ENCODE data around the gene CLEC2A. TPM values are rescaled to one million over a fixed set of nuclear protein-coding genes. Genes with fewer than 3 reads are reported as not detected.

The CLEC2A gene
- total RNA-seq, 1 experiment from 2014 or later: not detected

DNA sequence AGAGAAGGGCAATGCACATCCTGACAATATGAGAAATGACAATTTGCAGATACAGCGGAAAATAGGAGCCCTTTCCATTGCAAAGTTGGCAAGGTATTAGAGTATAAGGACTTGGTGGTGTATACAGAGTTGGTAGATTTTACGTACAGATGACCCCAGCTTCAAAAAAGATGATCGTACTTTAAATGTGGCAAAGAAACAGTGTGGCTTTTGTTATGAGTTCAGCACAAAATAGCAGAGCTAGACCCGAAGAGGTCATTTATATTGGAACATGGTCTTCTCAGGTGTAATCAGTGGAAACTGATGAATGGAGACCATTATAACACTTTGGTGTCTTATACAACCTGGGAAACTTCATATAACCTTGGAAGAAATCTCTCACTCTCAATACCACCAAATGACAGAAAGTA, 65.3 kb downstream of the CLEC2A start (continued):
- TF ChIP-seq, protein P1, sequence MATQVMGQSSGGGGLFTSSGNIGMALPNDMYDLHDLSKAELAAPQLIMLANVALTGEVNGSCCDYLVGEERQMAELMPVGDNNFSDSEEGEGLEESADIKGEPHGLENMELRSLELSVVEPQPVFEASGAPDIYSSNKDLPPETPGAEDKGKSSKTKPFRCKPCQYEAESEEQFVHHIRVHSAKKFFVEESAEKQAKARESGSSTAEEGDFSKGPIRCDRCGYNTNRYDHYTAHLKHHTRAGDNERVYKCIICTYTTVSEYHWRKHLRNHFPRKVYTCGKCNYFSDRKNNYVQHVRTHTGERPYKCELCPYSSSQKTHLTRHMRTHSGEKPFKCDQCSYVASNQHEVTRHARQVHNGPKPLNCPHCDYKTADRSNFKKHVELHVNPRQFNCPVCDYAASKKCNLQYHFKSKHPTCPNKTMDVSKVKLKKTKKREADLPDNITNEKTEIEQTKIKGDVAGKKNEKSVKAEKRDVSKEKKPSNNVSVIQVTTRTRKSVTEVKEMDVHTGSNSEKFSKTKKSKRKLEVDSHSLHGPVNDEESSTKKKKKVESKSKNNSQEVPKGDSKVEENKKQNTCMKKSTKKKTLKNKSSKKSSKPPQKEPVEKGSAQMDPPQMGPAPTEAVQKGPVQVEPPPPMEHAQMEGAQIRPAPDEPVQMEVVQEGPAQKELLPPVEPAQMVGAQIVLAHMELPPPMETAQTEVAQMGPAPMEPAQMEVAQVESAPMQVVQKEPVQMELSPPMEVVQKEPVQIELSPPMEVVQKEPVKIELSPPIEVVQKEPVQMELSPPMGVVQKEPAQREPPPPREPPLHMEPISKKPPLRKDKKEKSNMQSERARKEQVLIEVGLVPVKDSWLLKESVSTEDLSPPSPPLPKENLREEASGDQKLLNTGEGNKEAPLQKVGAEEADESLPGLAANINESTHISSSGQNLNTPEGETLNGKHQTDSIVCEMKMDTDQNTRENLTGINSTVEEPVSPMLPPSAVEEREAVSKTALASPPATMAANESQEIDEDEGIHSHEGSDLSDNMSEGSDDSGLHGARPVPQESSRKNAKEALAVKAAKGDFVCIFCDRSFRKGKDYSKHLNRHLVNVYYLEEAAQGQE (IDR thresholded peaks at IDR 0.05; ENCODE audit: low read depth): no peak
- TF ChIP-seq RAD21 (IDR thresholded peaks at IDR 0.05; ENCODE audit: low read depth): no peak

GRCh38 chr12:9864913-9865675, 67.1 kb downstream of the CLEC2A start:
- BruUV-seq (replicated peaks): no TSS peak
- ATAC-seq (no peak), DNase-seq (ENCODE audit: low read depth, low spot score) (no peak)
- Histone ChIP-seq H4K20me1 (ENCODE audit: insufficient read depth) (no peaks in the 10 kb centered on the region), H3K9me3 (ENCODE audit: control insufficient read depth in 1 of 2, insufficient read depth in 1 of 2, low read depth in 1 of 2, low read length in 2 of 2) (no peaks in the 10 kb centered on the region), H2AFZ (ENCODE audit: low read depth, low read length, poor library complexity, severe bottlenecking) (no peak overlapping the region), H3K4me2 (ENCODE audit: low read length) (no peak overlapping the region), H3K9ac (ENCODE audit: low read length) (no peak overlapping the region), H3K4me3 (replicated peaks in 1 of 2; ENCODE audit: low read depth in 1 of 2, low read length in 2 of 2) (no peak overlapping the region), H3K27me3 (ENCODE audit: insufficient read depth, low read length) (peaks cover 33% of the 10 kb centered on the region), H3K4me1 (ENCODE audit: control insufficient read depth in 1 of 2, insufficient read depth in 2 of 2, low read length in 2 of 2) (no peaks in the 10 kb centered on the region), H3K36me3 (ENCODE audit: control insufficient read depth in 1 of 2, insufficient read depth in 2 of 2, low read length in 2 of 2) (no peaks in the 10 kb centered on the region), H3K27ac (ENCODE audit: low read depth, low read length) (no peak overlapping the region), H3K79me2 (ENCODE audit: insufficient read depth, low read length) (no peaks in the 10 kb centered on the region), H3K9me2 (ENCODE audit: insufficient read depth) (no peaks in the 10 kb centered on the region)
- ChIA-PET CTCF (no interaction called here), RAD21 (ENCODE audit: low non-redundant PET in 1 of 2, low total read pairs in 2 of 2, uncharacterized antibody in 2 of 2, unreplicated experiment in 2 of 2) (no interaction called here), POLR2A (no interaction called here)
- intact Hi-C loops (cut with micrococcal nuclease): no loop called here
- TF ChIP-seq ZBTB33 (IDR thresholded peaks at IDR 0.05; ENCODE audit: extremely low read depth, insufficient replicate concordance, low read length): no peak
- no peak for TF ChIP-seq YY1 (IDR thresholded peaks at IDR 0.05; ENCODE audit: extremely low read depth, insufficient replicate concordance, low read depth, low read length)
- TF ChIP-seq CBX3 (IDR thresholded peaks at IDR 0.05; ENCODE audit: low read depth): no peak
- no peak for TF ChIP-seq TCF7L2 (IDR thresholded peaks at IDR 0.05; ENCODE audit: borderline replicate concordance, extremely low read depth, insufficient read depth, insufficient read length)
- TF ChIP-seq ZFX (IDR thresholded peaks at IDR 0.05): no peak
- no peak for TF ChIP-seq CEBPB (IDR thresholded peaks at IDR 0.05; ENCODE audit: low read depth)
- no peak for TF ChIP-seq EZH2phosphoT487 (IDR thresholded peaks at IDR 0.05; ENCODE audit: borderline replicate concordance)
- no peak for TF ChIP-seq JUND (IDR thresholded peaks at IDR 0.05)
- TF ChIP-seq SRF (IDR thresholded peaks at IDR 0.05; ENCODE audit: low read depth): no peak
- no peak for TF ChIP-seq EZH2 (IDR thresholded peaks at IDR 0.05)
- TF ChIP-seq POLR2A (IDR thresholded peaks at IDR 0.05; ENCODE audit: borderline replicate concordance, extremely low read depth, insufficient read depth, insufficient read length): no peak
- no peak for TF ChIP-seq SIN3A (IDR thresholded peaks at IDR 0.05; ENCODE audit: low read depth)
- no peak for TF ChIP-seq ZNF274 (IDR thresholded peaks at IDR 0.05; ENCODE audit: low read depth, low read length)
- TF ChIP-seq, protein P1 (IDR thresholded peaks at IDR 0.05; ENCODE audit: low read depth): no peak
- no peak for TF ChIP-seq SP1 (IDR thresholded peaks at IDR 0.05; ENCODE audit: low read depth)
